Neutrophil (primary cell): ENCODE data around the gene OR51D1.

ENCODE experiments used
- H3K27ac ChIP-seq: fragments of 200-600 bp; sonication (generic); 2 replicates; pipeline ENCODE4 v1.5.1; 2016; ENCODE audit warnings: mild to moderate bottlenecking, moderate library complexity
- H3K27me3 ChIP-seq: fragments of 200-600 bp; sonication (generic); 2 replicates; pipeline ENCODE4 v1.6.0; 2016; ENCODE audit warnings: mild to moderate bottlenecking
- H3K36me3 ChIP-seq: fragments of 200-600 bp; sonication (generic); 2 replicates; pipeline ENCODE4 v1.5.1; 2017
- H3K4me1 ChIP-seq, 2 experiments: fragments of 200-600 bp in 1 of 2; sonication (generic) in 1 of 2; 1 replicate in 1 of 2; 2 replicates in 1 of 2; pipeline versions ENCODE4 v1.5.1 to v1.6.1; 2013 to 2016; ENCODE audit warnings: low read depth in 1 of 2, low read length in 1 of 2, mild to moderate bottlenecking in 1 of 2, moderate library complexity in 1 of 2; ENCODE audit not compliant: control insufficient read depth in 1 of 2, insufficient read depth in 1 of 2
- H3K4me3 ChIP-seq, 2 experiments: fragments of 200-600 bp in 1 of 2; sonication (generic) in 1 of 2; 1 replicate in 1 of 2; 2 replicates in 1 of 2; pipeline ENCODE4 v1.5.1; 2013 to 2016; ENCODE audit warnings: low read depth in 1 of 2, low read length in 1 of 2, mild to moderate bottlenecking in 1 of 2, moderate library complexity in 1 of 2
- H3K9me3 ChIP-seq: fragments of 200-600 bp; sonication (generic); 2 replicates; pipeline ENCODE4 v1.5.1; 2016
- TF ChIP-seq, protein P1 (sequence below): fragments of 200-600 bp; sonication (generic); IDR thresholded peaks from 2 replicates; pipeline ENCODE4 v1.5.1; 2016; ENCODE audit warnings: antibody characterized with exemption

Gene OR51D1

GRCh38 chr11:4607096-4607495, 30.2 kb upstream of the OR51D1 start:
- no peaks in the 10 kb centered on the region for H3K9me3 ChIP-seq
- H3K36me3 ChIP-seq: peaks cover 16% of the 10 kb centered on the region
- H3K4me3 ChIP-seq: peak overlapping the region; percentile 61 to 82
- H3K4me1 ChIP-seq: peaks cover 15 to 31% of the 10 kb centered on the region in 2 experiments
- TF ChIP-seq, protein P1, sequence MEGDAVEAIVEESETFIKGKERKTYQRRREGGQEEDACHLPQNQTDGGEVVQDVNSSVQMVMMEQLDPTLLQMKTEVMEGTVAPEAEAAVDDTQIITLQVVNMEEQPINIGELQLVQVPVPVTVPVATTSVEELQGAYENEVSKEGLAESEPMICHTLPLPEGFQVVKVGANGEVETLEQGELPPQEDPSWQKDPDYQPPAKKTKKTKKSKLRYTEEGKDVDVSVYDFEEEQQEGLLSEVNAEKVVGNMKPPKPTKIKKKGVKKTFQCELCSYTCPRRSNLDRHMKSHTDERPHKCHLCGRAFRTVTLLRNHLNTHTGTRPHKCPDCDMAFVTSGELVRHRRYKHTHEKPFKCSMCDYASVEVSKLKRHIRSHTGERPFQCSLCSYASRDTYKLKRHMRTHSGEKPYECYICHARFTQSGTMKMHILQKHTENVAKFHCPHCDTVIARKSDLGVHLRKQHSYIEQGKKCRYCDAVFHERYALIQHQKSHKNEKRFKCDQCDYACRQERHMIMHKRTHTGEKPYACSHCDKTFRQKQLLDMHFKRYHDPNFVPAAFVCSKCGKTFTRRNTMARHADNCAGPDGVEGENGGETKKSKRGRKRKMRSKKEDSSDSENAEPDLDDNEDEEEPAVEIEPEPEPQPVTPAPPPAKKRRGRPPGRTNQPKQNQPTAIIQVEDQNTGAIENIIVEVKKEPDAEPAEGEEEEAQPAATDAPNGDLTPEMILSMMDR: no peak
- no peak overlapping the region for H3K27ac ChIP-seq
- no peaks in the 10 kb centered on the region for H3K27me3 ChIP-seq

- Histone ChIP-seq H3K36me3 (peaks cover 7% of the 10 kb centered on the region), H3K27me3 (no peaks in the 10 kb centered on the region), H3K27ac (peak within 1 kb of the TSS; percentile 78), H3K9me3 (no peaks in the 10 kb centered on the region), H3K4me3 (peak within 1 kb of the TSS; percentile 61 to 82), H3K4me1 (peaks cover 15 to 31% of the 10 kb centered on the region in 2 experiments)
- TF ChIP-seq, protein P1: peak; percentile 2
Measured at GRCh38 chr11:4607781-4608666, 29.3 kb upstream of the OR51D1 start, which contains the start of gene TRIM68. TSS of gene TRIM68 (minus strand) at chr11:4608231. CDS start at chr11:4605504, 2,727 bp downstream.

GRCh38 chr11:4610258-4610935, 26.9 kb upstream of the OR51D1 start:
- Histone ChIP-seq H3K4me1 (peaks cover 15 to 31% of the 10 kb centered on the region in 2 experiments), H3K36me3 (no peaks in the 10 kb centered on the region), H3K4me3 (peak overlapping the region in 1 of 2 experiments; percentile 0), H3K9me3 (no peaks in the 10 kb centered on the region), H3K27ac (peak overlapping the region; percentile 35), H3K27me3 (peaks cover 4% of the 10 kb centered on the region)
- TF ChIP-seq, protein P1: no peak

GRCh38 chr11:4611986-4612385, 25.3 kb upstream of the OR51D1 start:
- TF ChIP-seq, protein P1: no peak

DNA sequence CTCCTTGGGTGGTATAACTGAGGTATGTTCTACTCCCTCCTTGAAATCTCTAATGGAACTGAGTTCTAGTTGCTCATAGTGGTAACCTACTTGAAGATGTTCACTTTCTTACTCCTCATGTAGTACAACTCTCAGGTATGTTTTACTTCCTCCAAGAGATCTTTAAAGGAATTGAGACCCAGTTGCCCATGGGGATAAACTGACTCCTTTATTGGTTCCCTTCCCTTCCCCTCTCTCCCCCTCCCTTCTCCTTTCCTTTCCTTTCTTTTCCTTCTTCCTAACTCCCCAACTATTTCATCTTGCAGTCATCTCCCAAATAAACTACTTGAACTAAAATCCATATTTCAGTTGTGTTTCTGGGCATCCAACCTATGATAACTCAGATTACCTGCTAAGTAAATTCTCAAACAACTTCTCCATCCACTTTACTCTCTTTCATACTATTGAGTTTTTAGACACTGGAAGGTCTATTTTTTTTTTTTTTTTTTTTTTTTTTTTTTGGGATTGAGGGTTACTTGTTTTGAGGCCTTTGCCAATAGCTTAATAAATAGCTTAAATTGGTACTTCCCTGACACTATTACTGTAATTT, 21.3 kb upstream of the OR51D1 start:
- H3K9me3 ChIP-seq: no peaks in the 10 kb centered on the region
- no peaks in the 10 kb centered on the region for H3K36me3 ChIP-seq
- TF ChIP-seq, protein P1: no peak
- peaks cover 12% of the 10 kb centered on the region for H3K27me3 ChIP-seq
- no peaks in the 10 kb centered on the region for H3K4me1 ChIP-seq
- no peak overlapping the region for H3K27ac ChIP-seq
- no peak overlapping the region for H3K4me3 ChIP-seq

More at GRCh38 chr11:4611986-4612385, 25.3 kb upstream of the OR51D1 start:
- H3K36me3 ChIP-seq: no peaks in the 10 kb centered on the region
- H3K4me1 ChIP-seq: peaks cover 12 to 26% of the 10 kb centered on the region in 2 experiments
- no peaks in the 10 kb centered on the region for H3K9me3 ChIP-seq
- no peak overlapping the region for H3K4me3 ChIP-seq
- H3K27me3 ChIP-seq: peaks cover 4% of the 10 kb centered on the region
- H3K27ac ChIP-seq: no peak overlapping the region
